HG02642 (cell line): Measurements from ENCODE around the gene ADGRG4.
"Not testable (repeated sequence)": the region's sequence is repeated elsewhere in the genome, so short reads cannot be mapped to it uniquely, and the experiment has no call there.

Source experiments
- ATAC-seq: cut with Tn5 transposase; IDR thresholded peaks from one replicate; pipeline ENCODE4 v1.9.1; 2021; ENCODE audit warnings: mild to moderate bottlenecking; ENCODE audit not compliant: unreplicated experiment, poor library complexity

ADGRG4 gene

DNA sequence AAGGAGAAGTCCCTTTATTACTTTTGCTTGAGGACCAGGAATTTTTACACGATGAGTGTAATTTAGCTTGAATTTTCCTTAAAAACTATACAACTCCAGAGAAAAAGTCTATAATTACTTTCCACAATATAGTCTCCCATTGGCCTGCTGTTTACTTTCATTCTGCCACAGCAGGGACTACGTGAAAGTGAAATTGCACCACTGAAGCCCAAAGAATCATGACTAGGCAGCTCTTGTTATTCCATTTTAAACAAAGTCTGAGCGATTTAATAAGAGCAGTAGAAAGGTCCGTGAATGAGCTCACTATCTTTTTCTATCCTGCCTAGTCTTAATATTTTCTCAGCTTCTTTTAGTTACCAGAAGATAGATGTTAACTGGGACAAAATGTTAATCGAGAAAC lies 68.6 kb downstream of the ADGRG4 start:
- no peak for ATAC-seq

DNA sequence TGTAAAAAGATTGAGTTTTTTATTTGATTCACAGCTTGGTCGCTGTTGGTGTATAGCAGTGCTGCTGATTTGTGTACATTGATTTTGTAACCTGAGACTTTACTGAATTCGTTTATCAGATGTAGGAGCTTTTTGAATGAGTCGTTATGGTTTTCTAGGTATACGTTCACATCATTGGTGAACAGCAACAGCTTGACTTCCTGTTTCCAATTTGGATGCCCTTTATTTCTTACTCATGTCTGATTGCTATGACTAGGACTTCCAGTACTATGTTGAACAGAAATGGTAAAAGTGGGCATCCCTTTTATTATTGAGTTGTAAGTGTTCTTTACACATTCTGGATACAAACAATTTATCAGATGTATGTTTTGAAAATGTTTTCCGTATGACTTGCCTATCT lies 76.0 kb downstream of the ADGRG4 start:
- ATAC-seq, result no peak

DNA sequence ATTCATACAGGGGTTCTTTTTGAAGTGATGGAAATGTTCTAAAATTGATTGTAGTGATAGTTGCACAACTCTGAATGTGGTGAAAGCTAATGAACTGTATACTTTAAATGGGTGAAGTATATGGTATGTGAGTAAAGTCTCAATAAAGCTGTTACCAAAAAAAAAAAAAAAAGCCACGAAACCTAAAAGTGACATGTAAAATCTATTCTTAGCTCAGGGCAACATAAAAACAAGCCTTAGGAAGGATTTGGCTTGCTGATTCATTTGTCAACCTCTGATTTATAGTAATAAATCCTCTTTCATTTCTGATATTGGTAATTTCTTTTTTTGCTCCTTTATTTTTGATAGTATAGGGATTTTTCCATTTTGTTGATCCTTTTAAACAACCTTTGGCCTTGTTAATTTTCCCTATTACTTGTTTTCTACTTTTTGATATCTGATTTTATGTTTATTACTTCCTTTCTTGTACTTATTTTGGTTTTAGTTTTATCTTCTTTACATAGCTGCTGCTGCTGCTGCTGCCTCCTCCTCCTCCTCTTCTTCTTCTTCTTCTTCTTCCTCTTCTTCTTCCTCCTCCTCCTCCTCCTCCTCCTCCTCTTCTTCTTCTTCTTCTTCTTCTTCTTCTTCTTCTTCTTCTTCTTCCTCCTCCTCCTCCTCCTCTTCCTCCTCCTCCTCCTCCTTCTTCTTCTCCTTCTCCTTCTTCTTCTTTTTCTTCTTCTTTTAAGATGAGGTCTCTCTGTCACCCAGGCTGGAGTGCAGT lies 79.4 kb downstream of the ADGRG4 start:
- ATAC-seq, result no peak

DNA sequence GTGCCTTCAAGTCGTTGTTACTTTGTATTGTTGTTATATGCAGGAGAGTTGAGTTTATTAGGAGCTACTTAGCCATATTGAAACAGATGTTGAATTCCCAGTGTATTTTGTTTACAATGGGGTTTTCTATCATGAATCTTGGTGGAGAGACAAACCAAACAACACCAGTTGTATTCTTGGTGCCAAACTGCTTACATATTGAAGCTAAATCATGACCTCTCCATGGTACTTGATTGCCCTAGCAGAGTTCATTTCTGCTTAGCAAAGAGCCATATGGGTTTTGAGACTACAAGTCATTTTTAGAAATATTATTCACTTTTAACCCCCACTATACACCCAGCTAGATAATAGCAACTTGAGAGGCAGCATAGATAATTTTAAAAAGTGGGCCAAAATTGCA lies 85.4 kb downstream of the ADGRG4 start:
- ATAC-seq, result no peak

DNA sequence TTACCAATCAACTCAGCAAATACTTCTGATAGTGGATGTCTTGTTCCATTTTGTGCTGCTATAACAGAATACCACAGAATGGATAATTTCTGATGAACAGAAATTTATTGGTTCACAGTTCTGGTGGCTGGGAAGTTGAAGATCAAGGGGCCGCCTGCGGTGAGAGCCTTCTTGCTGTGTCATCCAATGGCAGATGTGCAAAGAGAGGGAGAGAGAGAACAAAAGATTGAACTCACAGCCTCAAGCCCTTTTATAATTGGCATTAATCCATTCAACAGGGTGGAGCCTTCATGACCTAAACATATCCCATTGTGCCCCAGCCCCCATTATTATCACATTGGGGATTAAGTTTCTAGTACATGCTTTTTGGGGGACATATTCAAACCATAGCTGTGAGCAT lies 86.1 kb downstream of the ADGRG4 start:
- ATAC-seq, result no peak

DNA sequence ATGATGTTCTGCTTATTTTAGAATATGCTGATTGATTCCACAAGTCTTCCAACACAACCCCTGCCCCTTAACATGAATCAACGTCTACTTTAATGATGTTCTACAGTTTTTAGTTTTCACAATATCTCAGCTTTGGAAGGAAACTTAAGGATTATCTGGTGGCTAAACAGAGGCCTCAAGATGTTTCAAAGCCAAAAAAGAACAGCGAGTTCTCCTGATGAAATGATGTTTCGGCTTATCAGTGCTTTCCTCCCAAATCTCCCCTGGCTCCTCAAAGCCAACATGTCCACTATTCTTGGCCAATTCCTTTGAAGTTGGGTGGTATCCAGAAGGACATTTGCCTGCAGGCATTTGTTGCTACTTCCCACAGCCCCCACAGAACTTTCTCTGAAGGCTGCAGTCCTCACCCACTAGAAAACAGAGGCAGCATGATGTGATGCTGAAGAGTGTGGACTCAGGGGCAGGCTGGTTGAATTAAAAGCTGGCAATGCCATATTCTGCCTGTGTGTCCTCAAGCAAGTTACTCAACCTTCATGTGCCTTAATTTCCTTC lies 87.3 kb downstream of the ADGRG4 start:
- ATAC-seq, result no peak

DNA sequence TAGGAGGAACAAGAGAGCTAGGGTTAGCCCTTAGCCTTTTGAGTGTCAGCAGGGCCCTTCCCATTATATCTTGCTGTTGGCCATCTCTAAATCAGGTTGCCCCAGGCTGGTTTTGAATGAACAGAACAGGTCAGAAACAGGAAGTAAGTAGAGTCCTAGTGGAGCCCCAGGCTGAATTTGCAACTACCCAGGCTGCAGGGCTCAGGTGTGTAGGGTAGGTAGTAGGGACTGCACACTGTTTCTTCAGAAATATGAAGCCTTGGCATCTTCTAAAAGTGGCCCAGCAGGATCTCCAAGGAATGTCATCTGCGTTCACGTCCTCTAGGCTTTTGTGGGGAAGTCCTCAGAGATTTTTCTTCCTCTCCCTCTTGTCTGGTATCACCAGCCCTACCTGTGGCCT lies 90.2 kb downstream of the ADGRG4 start:
- no peak for ATAC-seq

DNA sequence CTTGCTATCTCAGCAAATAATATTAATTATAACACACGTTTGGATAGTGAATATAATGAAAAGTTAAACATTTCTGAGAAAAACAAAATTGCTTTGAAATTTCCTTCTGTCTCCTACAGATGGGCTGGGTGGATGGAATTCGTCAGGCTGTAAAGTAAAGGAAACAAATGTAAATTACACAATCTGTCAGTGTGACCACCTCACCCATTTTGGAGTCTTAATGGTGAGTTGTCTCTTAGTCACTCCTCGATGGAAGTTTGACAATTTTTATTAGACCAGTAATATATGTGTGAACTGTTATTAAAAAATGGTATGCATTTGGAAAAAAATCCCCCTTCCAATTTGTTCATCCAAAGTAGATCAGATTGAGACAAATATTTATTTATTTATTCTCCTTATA lies 94.5 kb downstream of the ADGRG4 start:
- no peak for ATAC-seq

DNA sequence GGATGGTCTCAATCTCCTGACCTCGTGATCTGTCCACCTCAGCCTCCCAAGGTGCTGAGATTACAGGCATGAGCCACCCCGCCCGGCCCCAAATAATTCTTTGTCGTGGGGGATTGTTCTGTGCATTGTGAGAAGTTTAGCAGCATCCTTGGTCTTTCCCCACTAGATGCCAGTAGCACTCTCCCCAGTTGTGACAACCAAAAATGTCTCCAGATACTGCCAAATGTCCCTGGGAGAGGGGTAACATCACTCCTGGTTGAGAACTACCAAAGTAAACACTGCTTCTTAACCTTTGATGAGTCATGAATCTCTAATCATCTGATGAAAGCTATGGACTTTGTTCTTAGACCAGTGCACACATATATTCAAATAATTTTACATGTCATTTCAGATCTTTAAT lies 96.2 kb downstream of the ADGRG4 start:
- ATAC-seq, result no peak

DNA sequence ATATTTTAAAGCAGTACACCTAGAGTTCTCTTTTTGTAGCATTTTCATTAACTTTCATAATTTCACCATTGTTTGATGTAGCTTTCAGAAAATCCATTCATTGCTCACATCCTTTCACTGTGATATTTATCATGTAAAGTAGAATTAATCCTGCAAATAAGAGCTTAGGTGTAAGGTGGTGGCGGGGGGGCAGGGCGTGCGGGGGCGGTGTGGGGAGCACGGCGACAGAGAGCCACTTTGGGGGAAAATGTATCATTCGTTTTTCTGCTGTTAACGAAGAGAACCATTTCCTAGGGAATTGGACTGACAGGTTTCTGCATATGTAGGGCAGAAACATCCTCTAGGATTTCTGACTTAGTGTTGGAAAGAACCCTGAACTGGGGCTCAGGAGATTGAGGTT lies 104.4 kb downstream of the ADGRG4 start:
- ATAC-seq, result no peak

DNA sequence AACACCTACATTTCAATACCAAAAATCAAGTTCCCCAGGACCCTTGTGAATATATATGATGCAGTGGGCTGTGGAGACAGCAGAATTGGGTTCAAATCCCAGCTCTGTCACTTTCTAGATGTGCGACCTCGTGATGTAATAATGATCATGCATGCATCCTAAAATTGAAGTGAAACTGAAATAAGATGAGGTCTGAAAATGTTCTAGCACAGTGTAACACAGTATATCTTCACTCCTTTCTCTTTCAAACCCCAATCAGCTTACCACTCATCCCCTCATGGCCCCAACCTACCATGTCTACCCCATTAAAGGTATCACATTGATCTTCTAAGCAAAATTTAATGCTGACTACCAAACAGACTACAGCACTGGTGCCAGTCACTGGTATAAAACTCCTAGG lies 117.0 kb downstream of the ADGRG4 start:
- ATAC-seq, result no peak

DNA sequence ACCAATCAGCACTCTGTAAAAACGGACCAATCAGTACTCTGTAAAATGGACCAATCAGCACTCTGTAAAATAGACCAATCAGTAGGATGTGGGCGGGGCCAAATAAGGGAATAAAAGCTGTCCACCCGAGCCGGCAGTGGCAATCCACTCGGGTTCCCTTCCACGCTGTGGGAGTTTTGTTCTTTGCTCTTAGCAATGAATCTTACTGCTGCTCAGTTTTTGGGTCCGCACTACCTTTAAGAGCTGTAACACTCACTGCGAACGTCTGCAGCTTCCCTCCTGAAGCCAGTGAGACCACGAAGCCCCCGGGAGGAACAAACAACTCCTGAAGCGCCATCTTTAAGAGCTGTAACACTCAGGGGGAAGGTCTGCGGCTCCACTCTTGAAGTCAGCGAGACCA lies 120.6 kb downstream of the ADGRG4 start:
- no peak for ATAC-seq

DNA sequence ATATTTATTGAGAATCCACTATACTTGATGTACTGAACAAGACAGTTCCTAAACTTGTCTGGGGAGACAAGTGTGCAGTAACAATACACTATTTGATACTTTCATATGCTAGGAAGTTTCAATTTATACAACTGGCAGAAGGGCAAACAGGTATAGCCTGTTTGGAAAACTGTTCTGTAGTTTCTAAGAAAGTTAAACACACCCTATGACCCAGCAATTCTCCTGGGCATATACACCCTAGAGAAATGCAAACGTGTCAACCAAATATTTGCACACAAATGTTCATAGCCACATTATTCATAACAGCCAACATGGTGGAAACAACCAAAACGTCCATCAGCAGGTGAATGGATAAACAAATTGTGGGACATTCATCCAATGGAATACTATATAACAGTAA lies 123.0 kb downstream of the ADGRG4 start:
- no peak for ATAC-seq

DNA sequence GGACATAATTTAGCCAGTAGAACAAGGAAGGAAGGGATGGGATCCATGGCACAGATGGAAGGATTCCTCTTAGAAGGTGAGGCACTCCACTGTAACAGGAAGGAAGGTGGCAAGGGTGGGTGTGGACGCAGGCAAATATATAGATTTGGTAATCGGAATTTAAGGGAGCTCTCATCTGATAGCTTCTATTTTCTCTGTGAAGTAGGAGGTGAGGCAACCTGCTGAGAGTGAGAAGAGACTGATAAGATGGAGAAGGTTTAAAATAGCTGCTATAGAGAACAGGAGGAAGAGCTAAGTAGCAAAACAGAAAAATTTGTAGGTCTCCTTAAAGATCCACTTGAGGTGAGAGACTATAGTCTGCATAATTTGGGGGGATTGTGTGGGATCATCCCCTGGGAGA lies 125.2 kb downstream of the ADGRG4 start:
- no peak for ATAC-seq

DNA sequence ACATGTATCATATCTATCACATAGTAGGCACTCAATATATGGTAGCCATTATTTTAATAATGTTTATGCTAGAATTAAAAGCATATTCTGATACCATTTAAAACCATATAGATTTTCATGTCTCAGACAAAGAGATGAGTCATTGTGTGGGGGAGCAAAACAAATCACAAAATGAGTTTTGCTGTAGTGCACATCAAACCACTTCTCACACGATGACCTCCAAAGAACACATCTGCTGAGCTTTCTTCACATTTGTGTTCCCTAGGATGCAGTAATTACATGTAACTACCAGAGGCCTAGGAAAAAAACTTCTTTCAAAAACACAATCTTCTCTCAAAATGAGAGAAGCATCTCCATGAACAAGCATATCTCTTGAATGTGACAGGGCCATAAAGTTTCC lies 130.9 kb downstream of the ADGRG4 start:
- ATAC-seq, result no peak

DNA sequence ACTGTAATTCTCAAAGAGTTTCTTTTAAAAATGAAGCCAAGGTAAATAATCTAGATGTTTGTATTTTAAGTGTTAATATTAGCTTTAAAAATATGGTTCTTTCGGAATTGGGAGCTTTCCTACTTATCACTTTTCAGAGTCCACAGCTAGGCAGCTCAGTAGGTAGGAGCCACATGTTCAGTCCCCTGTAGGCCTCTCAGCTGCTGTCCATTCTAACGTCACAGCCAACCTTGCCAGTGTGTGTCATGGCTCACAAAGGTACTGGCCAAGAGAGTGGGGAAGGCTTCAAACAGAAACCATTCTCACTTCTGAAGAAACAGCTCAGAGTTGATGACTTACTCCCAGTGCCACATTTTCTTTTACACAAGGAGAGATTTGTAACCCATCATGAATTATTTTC lies 137.0 kb downstream of the ADGRG4 start:
- no peak for ATAC-seq

DNA sequence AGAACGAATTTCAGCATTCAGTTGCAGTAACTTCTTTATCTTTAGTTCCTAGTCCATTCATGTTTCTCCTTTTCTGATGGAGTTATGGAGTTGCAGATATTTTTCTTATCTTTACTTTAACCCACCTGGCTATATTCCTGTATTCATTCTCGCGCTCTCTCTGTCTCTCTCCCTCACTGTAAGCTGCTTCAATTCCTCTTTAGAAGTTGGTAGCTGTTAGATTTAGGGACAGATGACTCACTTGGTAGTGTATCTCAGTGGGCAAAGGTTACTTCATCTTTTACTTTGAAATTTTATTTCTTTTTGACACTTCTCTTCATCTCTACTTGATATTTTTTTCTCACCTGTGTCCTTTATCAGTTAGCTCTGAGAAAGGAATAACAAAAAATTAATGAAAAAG lies 137.4 kb downstream of the ADGRG4 start:
- no peak for ATAC-seq

DNA sequence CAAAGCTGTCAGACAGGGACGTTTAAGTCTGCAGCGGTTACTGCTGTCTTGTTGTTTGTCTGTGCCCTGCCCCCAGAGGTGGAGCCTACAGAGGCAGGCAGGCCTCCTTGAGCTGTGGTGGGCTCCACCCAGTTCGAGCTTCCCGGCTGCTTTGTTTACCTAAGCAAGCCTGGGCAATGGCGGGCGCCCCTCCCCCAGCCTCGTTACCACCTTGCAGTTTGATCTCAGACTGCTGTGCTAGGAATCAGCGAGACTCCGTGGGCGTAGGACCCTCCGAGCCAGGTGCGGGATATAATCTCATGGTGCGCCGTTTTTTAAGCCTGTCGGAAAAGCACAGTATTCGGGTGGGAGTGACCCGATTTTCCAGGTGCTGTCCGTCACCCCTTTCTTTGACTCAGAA lies 144.9 kb downstream of the ADGRG4 start:
- not testable (repeated sequence) for ATAC-seq

DNA sequence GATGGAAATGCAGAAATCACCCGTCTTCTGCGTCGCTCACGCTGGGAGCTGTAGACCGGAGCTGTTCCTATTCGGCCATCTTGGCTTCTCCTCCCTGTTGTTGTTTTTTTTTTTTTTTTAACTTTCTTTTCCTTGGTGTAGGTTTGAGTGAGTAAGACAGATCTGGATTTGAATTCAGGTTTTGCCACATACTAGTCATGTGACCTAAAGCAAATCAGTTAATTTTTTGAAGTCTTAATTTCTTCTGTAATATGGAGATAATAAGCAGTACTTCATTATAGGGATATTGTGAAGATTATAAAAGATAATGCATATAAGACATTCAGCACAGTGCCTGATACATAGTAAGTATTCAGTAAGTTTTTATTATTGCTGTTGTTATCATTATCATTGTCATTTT lies 145.4 kb downstream of the ADGRG4 start:
- no peak for ATAC-seq

DNA sequence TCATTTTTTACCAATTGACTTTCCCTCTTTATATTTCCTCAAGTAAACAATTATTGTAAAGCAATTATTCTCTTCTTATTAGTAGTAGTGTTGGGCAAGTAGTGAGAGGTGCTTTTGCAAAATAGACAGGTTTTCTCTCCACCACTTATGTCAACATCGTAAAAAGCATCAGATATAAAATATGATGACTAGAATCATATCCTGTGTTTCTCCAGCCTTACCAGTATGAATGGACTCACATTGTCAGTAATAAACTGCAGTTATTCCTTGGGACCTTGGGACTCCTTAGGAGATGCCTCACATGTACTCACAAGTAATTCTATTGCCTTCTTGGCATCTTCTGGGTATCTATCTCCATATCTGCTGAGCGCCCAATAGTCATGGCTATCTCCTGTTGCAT lies 146.5 kb downstream of the ADGRG4 start:
- no peak for ATAC-seq

DNA sequence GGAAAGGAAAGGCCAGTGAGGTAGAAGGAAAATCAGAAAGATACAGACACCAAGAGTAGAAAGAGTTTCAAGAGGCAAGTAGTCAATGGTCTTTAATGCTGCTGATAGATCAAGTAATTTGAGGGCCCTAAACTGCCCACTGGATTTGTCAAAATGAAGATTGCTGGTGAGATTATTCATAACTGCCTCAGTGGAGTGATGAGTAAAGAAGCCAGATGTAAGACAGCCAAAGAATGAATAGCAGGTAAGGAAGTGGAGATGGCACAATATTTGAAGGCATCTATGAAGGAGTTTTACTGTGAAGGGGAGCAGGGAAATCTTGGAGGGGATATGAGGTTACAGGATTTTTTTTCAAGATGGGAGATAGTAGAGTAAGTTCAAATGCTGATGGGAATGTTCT lies 147.2 kb downstream of the ADGRG4 start:
- no peak for ATAC-seq

DNA sequence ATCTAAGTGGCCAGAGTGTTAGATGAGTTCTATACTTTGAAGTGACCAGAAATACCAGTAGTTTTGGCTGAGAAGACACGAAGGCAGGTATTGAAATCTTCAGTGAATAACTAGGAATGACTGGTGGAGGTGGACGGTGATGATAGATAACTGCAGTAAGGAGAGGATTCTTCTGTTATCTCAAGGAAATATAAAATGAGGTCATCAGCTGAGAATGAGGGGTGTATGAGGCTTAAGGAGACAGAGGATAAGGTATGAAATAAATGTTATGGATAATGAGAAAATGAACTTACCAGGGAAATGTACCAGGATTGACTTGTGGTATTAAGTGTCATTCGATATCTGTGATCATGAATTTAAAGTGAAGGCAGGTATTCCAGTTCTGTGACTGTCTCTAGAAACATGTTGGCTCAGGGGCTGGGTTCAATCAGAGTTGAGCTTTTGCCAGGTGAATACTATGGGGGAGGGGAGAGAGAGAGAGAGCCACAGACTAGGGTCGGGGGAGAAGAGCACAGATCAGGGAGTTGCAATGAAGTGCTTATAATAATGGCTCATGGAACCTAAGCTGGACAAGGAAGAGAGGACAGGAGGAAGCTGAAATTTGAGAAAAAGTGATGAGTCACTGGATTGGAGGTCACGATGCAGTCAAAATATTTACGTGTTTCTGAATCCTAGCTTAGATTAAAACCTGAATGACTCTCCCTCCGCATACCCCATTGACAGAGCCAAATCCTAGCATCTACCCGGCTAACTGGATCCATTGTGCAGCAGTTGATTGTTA lies 149.5 kb downstream of the ADGRG4 start:
- no peak for ATAC-seq
